DMS53 treated with DMSO at 0.1 percent for 48 hours (cell line): Measurements from ENCODE around the gene ALCAM.
"Not testable (repeated sequence)": the region's sequence is repeated elsewhere in the genome, so short reads cannot be mapped to it uniquely, and the experiment has no call there.

Experiments used
- DNase-seq: peaks from one replicate; lab custom pipeline; 2025; ENCODE audit not compliant: unreplicated experiment; lab: John Stamatoyannopoulos, UW

Gene ALCAM

GRCh38 chr3:105572501-105572900 lies 205.8 kb downstream of the ALCAM start:
- no peak for DNase-seq

GRCh38 chr3:105579439-105579838 lies 212.7 kb downstream of the ALCAM start:
- DNase-seq: no peak

GRCh38 chr3:105580296-105580965 lies 213.7 kb downstream of the ALCAM start:
- no peak for DNase-seq

- DNase-seq: no peak
These were observed 215.3 kb downstream of the ALCAM start for GRCh38 chr3:105582015-105582414.

GRCh38 chr3:105584003-105584790 lies 217.5 kb downstream of the ALCAM start:
- no peak for DNase-seq

GRCh38 chr3:105593315-105593714 lies 226.6 kb downstream of the ALCAM start:
- DNase-seq: no peak

GRCh38 chr3:105594219-105594618 lies 227.5 kb downstream of the ALCAM start:
- DNase-seq: no peak

- no peak for DNase-seq
These were observed 231.5 kb downstream of the ALCAM start for GRCh38 chr3:105598042-105598796.

GRCh38 chr3:105599350-105599749 lies 232.6 kb downstream of the ALCAM start:
- DNase-seq: no peak

GRCh38 chr3:105601756-105602155 lies 235.0 kb downstream of the ALCAM start:
- not testable (repeated sequence) for DNase-seq

GRCh38 chr3:105602286-105602685 lies 235.6 kb downstream of the ALCAM start:
- not testable (repeated sequence) for DNase-seq

GRCh38 chr3:105603516-105603915 lies 236.8 kb downstream of the ALCAM start:
- not testable (repeated sequence) for DNase-seq

- no peak for DNase-seq
These were observed 239.3 kb downstream of the ALCAM start for GRCh38 chr3:105606016-105606415.

GRCh38 chr3:105608623-105609022 lies 241.9 kb downstream of the ALCAM start:
- DNase-seq: no peak

- DNase-seq: peak; percentile 4
These were observed 243.8 kb downstream of the ALCAM start for GRCh38 chr3:105610473-105610872.

- DNase-seq: peak; percentile 33
These were observed 244.8 kb downstream of the ALCAM start for GRCh38 chr3:105611304-105612192.

GRCh38 chr3:105613120-105613519 lies 246.4 kb downstream of the ALCAM start:
- DNase-seq: no peak

- DNase-seq: no peak
These were observed 247.8 kb downstream of the ALCAM start for GRCh38 chr3:105614288-105615030.

- no peak for DNase-seq
These were observed 249.1 kb downstream of the ALCAM start for GRCh38 chr3:105615814-105616213.
